ENCODE data around the gene UBL4B.

- TF ChIP-seq POLR2A (IDR thresholded peaks at IDR 0.05) (no peak), CTCF (IDR thresholded peaks at IDR 0.05) (no peak)
These were observed 10.2 kb upstream of the UBL4B start for GRCh38 chr1:110102081-110102480.
